Panc1 (cell line): Measurements from ENCODE around the gene UQCRC2. TPM values are rescaled to one million over a fixed set of nuclear protein-coding genes. Genes with fewer than 3 reads are reported as not detected.

ENCODE experiments used
- ATAC-seq: fragments of 200-7000 bp; cut with Tn5 transposase; 2 replicates; pipeline ENCODE4 v1.9.1; 2020; ENCODE audit warnings: mild to moderate bottlenecking, moderate library complexity
- BruUV-seq: library from RNA; stranded (reverse); fragments of 400-500 nt; replicated peaks from 2 replicates; lab custom pipeline; 2021; lab: Mats Ljungman, UMichigan
- CTCF ChIA-PET: fragments of 300-600 bp; sonication (Branson Sonifier 250); formaldehyde crosslinking; loops from one replicate; lab custom pipeline; 2022; ENCODE audit warnings: antibody characterized with exemption; lab: Charles Lee
- POLR2A ChIA-PET: fragments of 300-600 bp; sonication (Branson Sonifier 250); formaldehyde crosslinking; loops from one replicate; lab custom pipeline; 2022; ENCODE audit warnings: antibody characterized with exemption; lab: Charles Lee
- DNase-seq: peaks from one replicate; pipeline ENCODE4 v3.0.0-alpha.2; 2010; ENCODE audit warnings: low read depth, low spot score
- H3K27ac ChIP-seq: 2 replicates; pipeline ENCODE4 v1.5.1; 2011; ENCODE audit warnings: mild to moderate bottlenecking, low read length, inconsistent platforms
- H3K27me3 ChIP-seq: fragments of 200-500 bp; sonication (Bioruptor generic); 2 replicates; pipeline ENCODE4 v1.6.0; 2014; ENCODE audit warnings: low read length, inconsistent platforms; ENCODE audit not compliant: control insufficient read depth, insufficient read depth
- H3K36me3 ChIP-seq: fragments of 200-500 bp; sonication (Bioruptor generic); 2 replicates; pipeline ENCODE4 v1.5.1; 2014; ENCODE audit warnings: inconsistent platforms, mild to moderate bottlenecking, low read length, moderate library complexity; ENCODE audit not compliant: control insufficient read depth, insufficient read depth
- H3K4me1 ChIP-seq: 2 replicates; pipeline ENCODE4 v1.5.1; 2011; ENCODE audit warnings: inconsistent platforms, mild to moderate bottlenecking, low read length, moderate library complexity; ENCODE audit not compliant: control insufficient read depth, insufficient read depth
- H3K4me3 ChIP-seq, 2 experiments: 2 replicates each; pipeline ENCODE4 v1.5.1; 2011 to 2012; ENCODE audit warnings: low read depth in 2 of 2, low read length in 2 of 2, mild to moderate bottlenecking in 2 of 2, inconsistent platforms in 1 of 2, moderate library complexity in 1 of 2
- H3K9me3 ChIP-seq: fragments of 200-500 bp; sonication (Bioruptor generic); 2 replicates; pipeline ENCODE4 v1.5.1; 2014; ENCODE audit warnings: low read depth, mild to moderate bottlenecking, inconsistent platforms, low read length, moderate library complexity; ENCODE audit not compliant: control insufficient read depth, insufficient read depth
- CTCF ChIP-seq: fragments of 450-650 bp; IDR thresholded peaks from 2 replicates; pipeline ENCODE4 v1.5.1; 2017; ENCODE audit warnings: mild to moderate bottlenecking
- POLR2AphosphoS5 ChIP-seq: IDR thresholded peaks from 2 replicates; pipeline ENCODE4 v1.6.1; 2012; ENCODE audit warnings: mild to moderate bottlenecking, low read depth, low read length, moderate library complexity
- REST ChIP-seq, 2 experiments: IDR thresholded peaks; 2 replicates each; pipeline ENCODE4 v1.6.1; 2011 to 2012; ENCODE audit warnings: low read depth in 2 of 2, control low read depth in 1 of 2, low read length in 1 of 2, mild to moderate bottlenecking in 1 of 2, moderate library complexity in 1 of 2; ENCODE audit not compliant: insufficient read depth in 1 of 2
- SIN3A ChIP-seq: IDR thresholded peaks from 2 replicates; pipeline ENCODE4 v1.6.1; 2012; ENCODE audit warnings: low read depth, mild to moderate bottlenecking, low read length, moderate library complexity, borderline replicate concordance; ENCODE audit not compliant: insufficient read depth
- TCF7L2 ChIP-seq: IDR thresholded peaks from 2 replicates; pipeline ENCODE4 v1.6.1; 2011; ENCODE audit warnings: mild to moderate bottlenecking, low read depth, low read length, inconsistent platforms
- in situ Hi-C: cut with HindIII; loops from 2 replicates; pipeline ENCODE4 v1.10.0; 2016; ENCODE audit warnings: low sequenced_read_pairs, low pct_unique_long_range_greater_than_20kb
- intact Hi-C: fragments of 100-400 bp; cut with micrococcal nuclease; formaldehyde crosslinking; loops from one replicate; pipeline ENCODE4 v1.10.0; 2022; ENCODE audit not compliant: unreplicated experiment
- total RNA-seq: library from RNA; stranded (reverse); gene quantifications from one replicate; pipeline ENCODE4 v1.2.1, GENCODE V29; 2021; ENCODE audit not compliant: unreplicated experiment

The UQCRC2 gene
- total RNA-seq, 1 experiment from 2014 or later, result 248 TPM

DNA sequence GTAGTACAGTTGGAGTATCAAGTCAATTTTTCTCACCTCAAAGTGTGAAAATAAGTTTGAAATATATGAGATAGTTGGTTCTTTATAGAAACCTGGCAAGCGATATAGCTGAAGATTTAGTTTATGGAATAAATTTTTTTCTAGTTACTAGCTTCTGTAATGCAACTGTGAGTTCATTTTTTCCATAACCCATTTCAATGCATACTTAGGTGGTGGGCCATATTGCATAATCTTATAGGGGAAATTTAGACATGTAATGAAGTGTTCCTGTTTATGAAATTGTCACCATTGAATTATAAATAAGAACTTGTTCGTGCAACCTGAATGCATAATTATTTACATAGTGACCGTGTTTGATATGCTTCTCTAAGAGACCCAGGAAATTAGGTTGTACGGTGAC is 63.8 kb downstream of the UQCRC2 start:
- Histone ChIP-seq H3K36me3 (no peaks in the 10 kb centered on the region), H3K27ac (peak overlapping the region; percentile 23; the same call in 1 of the 2 replicates), H3K9me3 (no peaks in the 10 kb centered on the region), H3K4me3 (no peak overlapping the region), H3K4me1 (peaks cover 27% of the 10 kb centered on the region), H3K27me3 (no peaks in the 10 kb centered on the region)
- TF ChIP-seq POLR2AphosphoS5 (no peak), CTCF (no peak), SIN3A (no peak), REST (IDR thresholded peaks at IDR 0.05; ENCODE audit: insufficient read depth in 1 of 2, low read depth in 2 of 2, low read length in 1 of 2) (no peak), TCF7L2 (no peak)
- intact Hi-C loops, result no loop called here
- ChIA-PET POLR2A (no interaction called here), CTCF (interaction anchor here (0.7 kb wide), 2 partner anchors 15 to 61 kb away, joined by 3 read pairs; no protein-coding TSS in a partner anchor)
- in situ Hi-C loops, result no loop called here
- no TSS peak for BruUV-seq
- ATAC-seq (no peak), DNase-seq (no peak)

DNA sequence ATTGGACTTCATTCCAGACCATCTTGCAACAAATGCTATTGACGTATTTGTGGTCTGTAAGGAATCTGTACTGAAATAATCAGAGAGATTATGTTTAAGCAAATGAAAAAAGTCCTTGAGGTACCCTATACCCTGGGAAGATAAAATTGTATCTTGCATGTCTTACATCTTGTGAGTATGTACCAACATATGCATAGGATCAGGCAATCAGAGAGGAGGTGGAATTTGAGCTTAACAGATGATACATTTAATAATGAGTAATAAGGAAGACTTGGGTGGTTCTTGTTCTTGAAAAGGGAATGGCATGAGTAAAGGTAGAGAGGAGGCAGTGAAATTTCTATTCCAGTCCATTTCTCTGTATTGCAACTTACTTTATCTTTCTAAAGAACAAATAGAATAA is 65.4 kb downstream of the UQCRC2 start:
- no peak for ATAC-seq
- POLR2A ChIA-PET, result no interaction called here
- peaks cover 32% of the 10 kb centered on the region for H3K4me1 ChIP-seq

More for the DNA sequence above, 65.4 kb downstream of the UQCRC2 start:
- in situ Hi-C loops, result no loop called here
- CTCF ChIA-PET, result no interaction called here
- no peaks in the 10 kb centered on the region for H3K27me3 ChIP-seq
- no peak overlapping the region for H3K4me3 ChIP-seq
- TF ChIP-seq SIN3A (no peak), CTCF (no peak), POLR2AphosphoS5 (no peak), TCF7L2 (no peak), REST (IDR thresholded peaks at IDR 0.05; ENCODE audit: insufficient read depth in 1 of 2, low read depth in 2 of 2, low read length in 1 of 2) (no peak)
- intact Hi-C loops, result no loop called here
- H3K36me3 ChIP-seq, result no peaks in the 10 kb centered on the region
- no peak for DNase-seq
- H3K27ac ChIP-seq, result no peak overlapping the region
- no peaks in the 10 kb centered on the region for H3K9me3 ChIP-seq
- no TSS peak for BruUV-seq
